ENCODE data around the gene FRMPD4. TPM values are rescaled to one million over a fixed set of nuclear protein-coding genes. Genes with fewer than 3 reads are reported as not detected.

FRMPD4 gene
- total RNA-seq, 1 donor from 2014 or later = 0.30 TPM

- DNase-seq = no peak
Measured at GRCh38 chrX:12307961-12308360, 169.7 kb downstream of the FRMPD4 start.

GRCh38 chrX:12308420-12308819 is 170.1 kb downstream of the FRMPD4 start:
- no peak for DNase-seq

- DNase-seq = no peak
Measured at GRCh38 chrX:12309040-12309743, 170.9 kb downstream of the FRMPD4 start.

- DNase-seq = no peak
Measured at GRCh38 chrX:12309744-12310076, 171.4 kb downstream of the FRMPD4 start.

- no peak for DNase-seq
Measured at GRCh38 chrX:12314651-12315050, 176.4 kb downstream of the FRMPD4 start.

- DNase-seq = no peak
Measured at GRCh38 chrX:12315526-12315925, 177.3 kb downstream of the FRMPD4 start.

GRCh38 chrX:12319003-12319519 is 180.8 kb downstream of the FRMPD4 start:
- DNase-seq = no peak

GRCh38 chrX:12319992-12320391 is 181.7 kb downstream of the FRMPD4 start:
- no peak for DNase-seq

GRCh38 chrX:12322031-12322430 is 183.8 kb downstream of the FRMPD4 start:
- DNase-seq = no peak

- no peak for DNase-seq
Measured at GRCh38 chrX:12325171-12325570, 186.9 kb downstream of the FRMPD4 start.

- DNase-seq = no peak
Measured at GRCh38 chrX:12327836-12328235, 189.6 kb downstream of the FRMPD4 start.

- no peak for DNase-seq
Measured at GRCh38 chrX:12329476-12329875, 191.2 kb downstream of the FRMPD4 start.

- DNase-seq = no peak
Measured at GRCh38 chrX:12330841-12331240, 192.6 kb downstream of the FRMPD4 start.

GRCh38 chrX:12332786-12333347 is 194.6 kb downstream of the FRMPD4 start:
- no peak for DNase-seq

GRCh38 chrX:12339921-12340320 is 201.6 kb downstream of the FRMPD4 start:
- no peak for DNase-seq

- DNase-seq = no peak
Measured at GRCh38 chrX:12344954-12345353, 206.7 kb downstream of the FRMPD4 start.

- DNase-seq = no peak
Measured at GRCh38 chrX:12349201-12349600, 210.9 kb downstream of the FRMPD4 start.

GRCh38 chrX:12352922-12353321 is 214.6 kb downstream of the FRMPD4 start:
- no peak for DNase-seq

- DNase-seq = no peak
Measured at GRCh38 chrX:12360383-12360782, 222.1 kb downstream of the FRMPD4 start.

- no peak for DNase-seq
Measured at GRCh38 chrX:12360986-12361598, 222.8 kb downstream of the FRMPD4 start.

GRCh38 chrX:12363216-12363615 is 224.9 kb downstream of the FRMPD4 start:
- no peak for DNase-seq

- DNase-seq = no peak
Measured at GRCh38 chrX:12366440-12366839, 228.2 kb downstream of the FRMPD4 start.

- no peak for DNase-seq
Measured at GRCh38 chrX:12367254-12367653, 229.0 kb downstream of the FRMPD4 start.

GRCh38 chrX:12370497-12370986 is 232.3 kb downstream of the FRMPD4 start:
- DNase-seq = peak; percentile 81

Data from skin of body (tissue), 2 donors.